Astrocyte (in vitro differentiated cells and primary cell): ENCODE results near the gene ST6GAL2. TPM values are rescaled to one million over a fixed set of nuclear protein-coding genes. Genes with fewer than 3 reads are reported as not detected.
A peak's percentile ranks its signal among the peaks of the same experiment; 100 is the strongest.

ENCODE experiments used
- DNase-seq: peaks from one replicate; pipeline ENCODE4 v3.0.0-alpha.2; 2010; ENCODE audit warnings: low read depth
- FAIRE-seq: peaks from 2 replicates; lab custom pipeline; 2011; peaks lifted over from hg19 to GRCh38; lab: Jason Lieb, UNC
- H2AFZ ChIP-seq: 2 replicates; pipeline ENCODE4 v1.6.0; 2012; ENCODE audit warnings: low read depth, low read length, inconsistent platforms
- H3K27ac ChIP-seq: 2 replicates; pipeline ENCODE4 v1.5.1; 2011; ENCODE audit warnings: low read depth, low read length, inconsistent platforms
- H3K27me3 ChIP-seq: 2 replicates; pipeline ENCODE4 v1.6.0; 2011; ENCODE audit warnings: low read length, inconsistent platforms; ENCODE audit not compliant: insufficient read depth
- H3K36me3 ChIP-seq: 2 replicates; pipeline ENCODE4 v1.5.1; 2011; ENCODE audit warnings: low read length, inconsistent platforms; ENCODE audit not compliant: insufficient read depth
- H3K4me1 ChIP-seq: 2 replicates; pipeline ENCODE4 v1.5.1; 2011; ENCODE audit warnings: low read length, inconsistent platforms; ENCODE audit not compliant: insufficient read depth
- H3K4me2 ChIP-seq: 2 replicates; pipeline ENCODE4 v1.6.0; 2012; ENCODE audit warnings: low read length, inconsistent platforms
- H3K4me3 ChIP-seq: 2 replicates; pipeline ENCODE4 v1.5.1; 2011; ENCODE audit warnings: low read depth, mild to moderate bottlenecking, low read length, inconsistent platforms; ENCODE audit not compliant: insufficient read depth
- H3K79me2 ChIP-seq: 2 replicates; pipeline ENCODE4 v1.6.0; 2012; ENCODE audit warnings: mild to moderate bottlenecking, low read length, inconsistent platforms; ENCODE audit not compliant: insufficient read depth
- H3K9ac ChIP-seq: 2 replicates; pipeline ENCODE4 v1.6.0; 2012; ENCODE audit warnings: mild to moderate bottlenecking, low read length, inconsistent platforms
- H3K9me3 ChIP-seq: 2 replicates; pipeline ENCODE4 v1.5.1; 2012; ENCODE audit warnings: low read depth, mild to moderate bottlenecking, low read length, inconsistent platforms; ENCODE audit not compliant: insufficient read depth
- H4K20me1 ChIP-seq: 2 replicates; pipeline ENCODE4 v1.6.0; 2012; ENCODE audit warnings: low read length, inconsistent platforms; ENCODE audit not compliant: insufficient read depth
- H3K27ac Mint-ChIP-seq: one replicate; pipeline ENCODE4 v1.8.0; 2021; ENCODE audit warnings: mild to moderate bottlenecking, mixed read lengths; ENCODE audit not compliant: unreplicated experiment
- H3K27me3 Mint-ChIP-seq: one replicate; pipeline ENCODE4 v1.8.0; 2021; ENCODE audit warnings: low read depth, mixed read lengths; ENCODE audit not compliant: unreplicated experiment
- H3K36me3 Mint-ChIP-seq: one replicate; pipeline ENCODE4 v1.8.0; 2021; ENCODE audit warnings: low read depth, mixed read lengths; ENCODE audit not compliant: unreplicated experiment
- H3K4me1 Mint-ChIP-seq: one replicate; pipeline ENCODE4 v1.8.0; 2021; ENCODE audit warnings: low read depth, mixed read lengths; ENCODE audit not compliant: unreplicated experiment
- H3K4me3 Mint-ChIP-seq: one replicate; pipeline ENCODE4 v1.8.0; 2021; ENCODE audit warnings: mild to moderate bottlenecking, moderate library complexity, mixed read lengths; ENCODE audit not compliant: unreplicated experiment
- H3K9me3 Mint-ChIP-seq: one replicate; pipeline ENCODE4 v1.8.0; 2021; ENCODE audit warnings: mild to moderate bottlenecking, mixed read lengths; ENCODE audit not compliant: unreplicated experiment
- CTCF ChIP-seq: IDR thresholded peaks from 2 replicates; pipeline ENCODE4 v1.5.1; 2011; ENCODE audit warnings: low read depth, mild to moderate bottlenecking, inconsistent platforms, low read length, moderate library complexity; ENCODE audit not compliant: insufficient read depth
- EZH2 ChIP-seq: IDR thresholded peaks from 2 replicates; pipeline ENCODE4 v1.6.1; 2012; ENCODE audit warnings: mild to moderate bottlenecking, low read length, inconsistent platforms; ENCODE audit not compliant: insufficient read depth
- total RNA-seq: library from RNA; stranded (reverse); gene quantifications from 2 replicates; pipeline ENCODE4 v1.2.1, GENCODE V29; 2021

ST6GAL2 gene
- total RNA-seq, 1 donor from 2014 or later: 59.8 TPM

DNA sequence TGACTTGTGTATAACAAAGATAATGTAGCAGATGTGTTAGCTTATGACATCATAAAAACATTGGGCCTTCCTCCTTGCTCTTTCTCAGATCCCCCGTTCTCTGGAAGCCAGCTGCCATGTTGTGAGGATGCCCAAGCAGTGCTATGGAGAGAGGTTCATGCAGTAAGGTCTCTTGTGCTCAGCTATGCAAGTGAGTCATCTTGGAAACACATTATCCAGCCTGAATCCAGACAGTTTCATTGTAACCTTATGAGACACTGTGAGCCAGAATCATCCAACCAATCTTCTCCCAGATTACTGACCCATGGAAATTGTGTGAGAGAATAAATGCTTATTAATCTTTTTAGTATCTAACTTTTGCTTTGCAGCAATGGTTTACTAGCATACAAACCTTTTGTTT, 60.8 kb downstream of the ST6GAL2 start:
- peaks cover 6% of the 10 kb centered on the region for H3K4me1 Mint-ChIP-seq
- Histone ChIP-seq H2AFZ (no peak overlapping the region), H3K79me2 (no peaks in the 10 kb centered on the region), H4K20me1 (no peaks in the 10 kb centered on the region), H3K4me2 (no peak overlapping the region), H3K9ac (no peak overlapping the region), H3K9me3 (no peaks in the 10 kb centered on the region), H3K27ac (no peak overlapping the region), H3K4me3 (no peak overlapping the region), H3K27me3 (no peaks in the 10 kb centered on the region), H3K36me3 (no peaks in the 10 kb centered on the region), H3K4me1 (no peaks in the 10 kb centered on the region)
- H3K27me3 Mint-ChIP-seq: no peaks in the 10 kb centered on the region
- peaks cover 14% of the 10 kb centered on the region for H3K9me3 Mint-ChIP-seq
- FAIRE-seq (no peak), DNase-seq (peak; percentile 5)
- no peak overlapping the region for H3K27ac Mint-ChIP-seq
- TF ChIP-seq CTCF: no peak
- TF ChIP-seq EZH2: no peak
- peaks cover 39% of the 10 kb centered on the region for H3K36me3 Mint-ChIP-seq
- no peak overlapping the region for H3K4me3 Mint-ChIP-seq

DNA sequence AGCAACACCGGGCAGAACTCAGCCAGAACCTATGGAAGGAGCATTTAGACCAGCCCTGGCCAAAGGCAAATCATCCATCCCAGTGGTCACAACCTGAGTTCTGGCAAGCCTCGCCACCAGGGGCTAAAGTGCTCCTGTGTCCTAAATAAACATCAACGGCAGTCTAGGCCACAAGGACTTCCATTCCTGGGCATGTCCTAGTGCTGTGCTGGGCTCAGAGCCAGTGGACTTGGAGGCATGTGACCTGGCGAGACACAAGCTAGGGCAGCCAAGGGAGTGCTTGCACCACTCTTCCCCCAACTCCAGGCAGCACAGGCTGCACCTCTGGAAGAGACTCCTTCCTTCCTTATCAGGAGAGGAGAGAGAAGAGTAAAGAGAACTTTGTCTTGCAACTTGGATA, 69.0 kb downstream of the ST6GAL2 start:
- no peak overlapping the region for H3K27ac ChIP-seq
- no peaks in the 10 kb centered on the region for H3K27me3 ChIP-seq
- FAIRE-seq (no peak), DNase-seq (no peak)
- no peak overlapping the region for H3K4me3 Mint-ChIP-seq
- no peak overlapping the region for H3K4me3 ChIP-seq
- H3K9me3 ChIP-seq: peaks cover 4% of the 10 kb centered on the region
- no peaks in the 10 kb centered on the region for H3K27me3 Mint-ChIP-seq
- H3K4me2 ChIP-seq: no peak overlapping the region
- H3K4me1 ChIP-seq: peaks cover 3% of the 10 kb centered on the region
- no peaks in the 10 kb centered on the region for H3K79me2 ChIP-seq
- H3K4me1 Mint-ChIP-seq: peaks cover 15% of the 10 kb centered on the region
- H3K36me3 Mint-ChIP-seq: peaks cover 2% of the 10 kb centered on the region
- no peak overlapping the region for H3K9ac ChIP-seq
- H3K27ac Mint-ChIP-seq: no peak overlapping the region
- no peak overlapping the region for H2AFZ ChIP-seq
- H3K9me3 Mint-ChIP-seq: peaks cover 3% of the 10 kb centered on the region
- no peaks in the 10 kb centered on the region for H3K36me3 ChIP-seq
- TF ChIP-seq EZH2 (no peak), CTCF (no peak)
- no peaks in the 10 kb centered on the region for H4K20me1 ChIP-seq

DNA sequence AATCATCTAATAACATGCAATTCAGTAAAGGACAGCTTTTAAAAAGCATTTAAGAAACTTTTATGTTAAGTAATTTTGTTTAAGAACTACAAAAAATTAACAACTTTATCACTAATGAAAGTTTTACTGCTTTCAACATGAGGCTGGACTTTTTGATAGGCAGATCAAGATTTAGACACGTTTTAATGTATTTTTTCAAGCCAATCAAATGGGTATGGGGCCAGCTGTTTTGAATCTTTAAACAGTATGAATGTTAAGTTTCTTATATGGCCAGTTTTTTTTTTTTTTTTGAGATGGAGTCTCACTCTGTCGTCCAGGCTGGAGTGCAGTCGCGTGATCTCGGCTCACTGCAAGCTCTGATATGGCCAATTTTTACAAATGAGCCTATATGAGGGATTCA, 73.1 kb downstream of the ST6GAL2 start:
- Histone ChIP-seq H3K4me1 (peaks cover 3% of the 10 kb centered on the region), H2AFZ (no peak overlapping the region), H3K9me3 (peaks cover 4% of the 10 kb centered on the region), H3K4me2 (no peak overlapping the region), H3K79me2 (no peaks in the 10 kb centered on the region), H3K36me3 (no peaks in the 10 kb centered on the region), H3K9ac (no peak overlapping the region), H3K27ac (no peak overlapping the region), H3K27me3 (no peaks in the 10 kb centered on the region), H3K4me3 (no peak overlapping the region), H4K20me1 (no peaks in the 10 kb centered on the region)
- H3K4me1 Mint-ChIP-seq: peaks cover 10% of the 10 kb centered on the region
- H3K4me3 Mint-ChIP-seq: no peak overlapping the region
- no peak for DNase-seq
- H3K27ac Mint-ChIP-seq: no peak overlapping the region
- H3K36me3 Mint-ChIP-seq: peaks cover 19% of the 10 kb centered on the region
- no peaks in the 10 kb centered on the region for H3K27me3 Mint-ChIP-seq
- H3K9me3 Mint-ChIP-seq: peaks cover 3% of the 10 kb centered on the region
- TF ChIP-seq CTCF (no peak), EZH2 (no peak)
- FAIRE-seq: no peak
